ENCODE measurements around the gene TMEM87A.

The TMEM87A gene

DNA sequence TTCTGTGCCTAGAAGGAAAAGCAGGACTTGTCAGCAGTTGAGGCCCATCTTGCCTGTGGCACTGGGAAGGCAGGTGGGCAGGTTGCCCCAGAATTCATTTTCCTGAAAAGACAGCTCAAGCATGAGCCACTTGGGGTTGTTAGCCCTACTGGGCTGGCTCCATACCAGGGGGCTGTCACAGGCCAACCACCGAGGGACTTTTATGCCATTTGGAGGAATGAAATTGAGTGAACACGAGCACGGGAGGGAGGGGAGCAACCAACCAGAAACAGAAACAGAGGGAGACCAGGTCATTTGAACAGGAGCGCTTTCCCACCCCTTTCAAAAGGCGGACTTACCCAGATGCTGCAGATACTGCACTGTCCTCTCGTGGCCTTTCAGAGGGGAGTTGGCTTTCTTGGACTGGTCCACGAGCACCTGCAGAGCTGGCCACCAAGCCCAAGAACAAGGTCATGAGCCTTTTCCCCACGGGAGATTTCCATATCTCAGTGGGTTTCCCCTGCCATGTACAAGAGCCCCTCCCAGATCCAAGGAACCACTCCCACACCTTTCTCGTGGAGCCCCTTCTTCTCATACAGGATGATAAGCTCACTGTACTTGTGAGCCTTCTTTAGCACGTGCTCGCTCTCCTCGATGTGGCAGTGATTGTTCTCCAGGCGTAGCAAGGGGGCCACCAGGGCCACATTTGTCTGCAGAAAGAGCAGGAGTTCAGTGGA is 106.8 kb downstream of the TMEM87A start:
- DNase-seq (ENCODE audit: extremely low read depth in 1 of 2, low read depth in 1 of 2): no peak

DNA sequence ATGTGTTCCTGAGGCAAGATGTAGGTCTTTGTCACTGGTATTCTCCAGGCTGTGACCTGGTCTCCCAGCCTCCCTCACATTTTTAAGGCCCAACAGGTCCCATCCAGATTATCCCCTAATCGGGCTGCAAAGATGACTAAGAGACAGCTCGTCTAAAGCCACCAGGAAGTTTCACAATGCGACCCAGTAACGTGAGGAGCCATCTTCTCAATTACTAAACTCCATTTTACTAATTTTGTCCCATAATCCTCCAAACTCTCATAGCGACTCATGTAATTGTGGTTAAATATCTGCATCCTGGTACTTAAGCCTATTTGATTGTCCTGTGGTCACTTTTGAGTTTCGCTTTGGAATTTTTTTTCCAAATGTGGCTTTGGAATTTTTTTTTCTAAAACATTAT is 108.1 kb downstream of the TMEM87A start:
- DNase-seq (ENCODE audit: extremely low read depth in 1 of 2, low read depth in 1 of 2): no peak

DNA sequence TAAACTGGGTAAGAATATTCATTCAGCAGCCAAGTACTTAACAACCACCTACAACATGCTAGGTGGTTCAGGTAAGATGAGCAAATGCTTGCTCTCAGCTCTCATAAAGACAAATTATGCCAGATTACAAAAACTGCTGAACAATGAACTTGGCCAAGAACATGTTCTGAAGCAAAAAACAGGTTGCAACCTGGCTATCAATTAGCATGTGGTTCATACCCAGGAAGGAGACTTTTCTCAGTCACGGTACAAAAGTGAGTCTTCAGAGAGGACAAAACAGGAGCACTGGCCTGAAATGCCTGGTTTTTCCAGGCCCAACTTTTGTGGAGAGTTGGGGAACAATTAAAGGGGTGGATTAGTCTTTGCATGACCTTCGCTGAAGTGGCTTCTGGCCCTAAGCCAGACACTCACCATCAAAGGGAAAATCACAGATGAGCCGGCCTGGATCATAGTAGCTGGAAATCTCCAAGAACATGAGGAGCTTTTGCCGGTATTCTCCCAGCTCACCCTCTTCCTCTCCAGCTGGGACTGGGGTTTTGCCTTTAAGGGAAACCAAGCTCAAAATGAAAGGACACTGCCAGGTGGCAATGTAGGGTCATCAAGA is 109.2 kb downstream of the TMEM87A start:
- DNase-seq (ENCODE audit: extremely low read depth in 1 of 2, low read depth in 1 of 2): no peak

DNA sequence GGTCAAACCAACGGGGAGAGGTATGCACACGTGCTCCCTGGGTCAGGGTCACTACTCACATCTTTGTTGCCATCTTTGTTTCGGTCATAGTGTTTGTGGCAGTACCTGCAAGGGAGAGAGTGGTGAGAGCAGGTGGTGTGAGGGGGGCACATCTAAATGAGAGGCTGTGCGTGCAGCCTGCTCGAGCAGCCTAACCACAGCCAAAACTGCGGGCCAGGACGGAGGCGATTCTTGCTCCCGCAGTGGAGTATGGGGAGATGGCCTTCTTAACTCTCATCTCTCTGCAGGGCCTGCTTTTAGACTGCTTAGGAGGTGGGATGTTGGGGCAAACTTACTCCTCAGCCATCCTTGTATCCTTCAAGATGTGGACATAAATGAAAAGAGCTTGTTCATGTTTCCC is 109.9 kb downstream of the TMEM87A start:
- DNase-seq (ENCODE audit: extremely low read depth in 1 of 2, low read depth in 1 of 2): no peak

Data from stimulated activated CD8-positive, alpha-beta memory T cell treated with anti-CD3 and anti-CD28 coated beads, Interleukin-7, amount 100 ng/mL, for 48 hours (primary cell).